Neural progenitor cell (in vitro differentiated cells): ENCODE results near the gene ZNF813. TPM values are rescaled to one million over a fixed set of nuclear protein-coding genes. Genes with fewer than 3 reads are reported as not detected.

Experiments
- DNase-seq: peaks from one replicate; pipeline ENCODE4 v3.0.0-alpha.2; 2016; ENCODE audit warnings: low spot score
- H2AFZ ChIP-seq: fragments of 200-600 bp; sonication (generic); replicated peaks from 2 replicates; pipeline ENCODE4 v1.6.1; 2016; ENCODE audit warnings: antibody characterized with exemption
- H3F3A ChIP-seq: fragments of 200-600 bp; sonication (generic); 2 replicates; pipeline ENCODE4 v1.6.1; 2016; ENCODE audit warnings: antibody characterized with exemption, low read depth
- H3K27ac ChIP-seq: fragments of 200-600 bp; sonication (generic); 2 replicates; pipeline ENCODE4 v1.5.1; 2016; ENCODE audit warnings: mild to moderate bottlenecking
- H3K27me3 ChIP-seq: fragments of 200-600 bp; sonication (generic); 2 replicates; pipeline ENCODE4 v1.6.1; 2016; ENCODE audit warnings: mild to moderate bottlenecking, moderate library complexity
- H3K36me3 ChIP-seq: fragments of 200-600 bp; sonication (generic); 2 replicates; pipeline ENCODE4 v1.5.1; 2016
- H3K4me1 ChIP-seq: fragments of 200-600 bp; sonication (generic); 2 replicates; pipeline ENCODE4 v1.6.1; 2016; ENCODE audit warnings: mixed run types
- H3K4me2 ChIP-seq: fragments of 200-600 bp; sonication (generic); 2 replicates; pipeline ENCODE4 v1.6.1; 2016
- H3K4me3 ChIP-seq: fragments of 200-600 bp; sonication (generic); 2 replicates; pipeline ENCODE4 v1.5.1; 2016
- H3K79me2 ChIP-seq: fragments of 200-600 bp; sonication (generic); 2 replicates; pipeline ENCODE4 v1.6.1; 2016; ENCODE audit warnings: low read depth
- H3K9ac ChIP-seq: fragments of 200-600 bp; sonication (generic); 2 replicates; pipeline ENCODE4 v1.6.1; 2016
- H3K9me3 ChIP-seq: fragments of 200-600 bp; sonication (generic); 2 replicates; pipeline ENCODE4 v1.5.1; 2016; ENCODE audit warnings: low read depth
- H4K20me1 ChIP-seq: fragments of 200-600 bp; sonication (generic); 2 replicates; pipeline ENCODE4 v1.6.1; 2016; ENCODE audit warnings: low read depth
- H3K27ac Mint-ChIP-seq: 3 replicates; pipeline ENCODE4 v1.8.0; 2021; ENCODE audit warnings: mixed read lengths
- H3K27me3 Mint-ChIP-seq: 2 replicates; pipeline ENCODE4 v1.8.0; 2022; ENCODE audit warnings: low read depth, mild to moderate bottlenecking, inconsistent platforms, moderate library complexity, mixed read lengths; ENCODE audit not compliant: insufficient read depth
- H3K36me3 Mint-ChIP-seq: 3 replicates; pipeline ENCODE4 v1.8.0; 2021; ENCODE audit warnings: mixed read lengths
- H3K4me1 Mint-ChIP-seq: 3 replicates; pipeline ENCODE4 v1.8.0; 2021; ENCODE audit warnings: mixed read lengths
- H3K4me3 Mint-ChIP-seq: 3 replicates; pipeline ENCODE4 v1.8.0; 2021; ENCODE audit warnings: mild to moderate bottlenecking, moderate library complexity, mixed read lengths
- H3K9me3 Mint-ChIP-seq: 3 replicates; pipeline ENCODE4 v1.8.0; 2020; ENCODE audit warnings: mixed read lengths
- EZH2 ChIP-seq: fragments of 200-600 bp; sonication (generic); IDR thresholded peaks from 2 replicates; pipeline ENCODE4 v1.6.1; 2017; ENCODE audit warnings: antibody characterized with exemption, mild to moderate bottlenecking, moderate library complexity
- EZH2phosphoT487 ChIP-seq: fragments of 200-600 bp; sonication (generic); IDR thresholded peaks from 2 replicates; pipeline ENCODE4 v1.6.1; 2017; ENCODE audit warnings: antibody characterized with exemption
- total RNA-seq: library from RNA; depleted of rRNA; stranded (reverse); fragments of >200 nt; gene quantifications from 2 replicates; pipeline ENCODE4 v1.2.3, GENCODE V29; 2015; ENCODE audit warnings: low replicate concordance
- TF ChIP-seq, protein P1 (sequence below): fragments of 200-600 bp; sonication (generic); IDR thresholded peaks from 2 replicates; pipeline ENCODE4 v1.5.1; 2017; ENCODE audit warnings: antibody characterized with exemption, mild to moderate bottlenecking

The ZNF813 gene
- total RNA-seq, 1 donor from 2014 or later: 24.3 TPM

DNA sequence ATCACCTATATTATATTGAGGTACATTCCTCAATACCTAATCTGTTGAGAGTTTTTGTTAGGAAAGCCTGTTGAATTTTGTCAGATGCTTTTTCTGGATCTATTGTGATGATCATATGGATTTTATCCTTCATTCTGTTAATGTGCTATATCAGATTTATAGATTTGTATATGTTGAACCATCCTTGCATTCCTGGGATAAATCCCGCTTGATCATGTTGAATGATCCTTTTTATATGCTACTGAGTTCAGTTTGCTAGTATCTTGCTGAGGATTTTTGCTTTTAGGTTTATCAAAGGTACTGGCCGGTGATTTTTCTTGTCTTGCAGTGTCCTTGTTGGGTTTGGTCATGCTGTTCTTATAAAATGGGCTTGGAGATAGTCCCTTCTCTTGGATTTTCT is 58.4 kb downstream of the ZNF813 start:
- peaks cover 42% of the 10 kb centered on the region for H3K36me3 Mint-ChIP-seq
- H3K9ac ChIP-seq: no peak overlapping the region
- H3K4me2 ChIP-seq: no peak overlapping the region
- H3K79me2 ChIP-seq: peaks cover 75% of the 10 kb centered on the region
- H3K27ac ChIP-seq: no peak overlapping the region
- peaks cover 8% of the 10 kb centered on the region for H3K9me3 ChIP-seq
- peaks cover 17% of the 10 kb centered on the region for H3K36me3 ChIP-seq
- peaks cover 9% of the 10 kb centered on the region for H3K4me1 ChIP-seq
- TF ChIP-seq, protein P1, sequence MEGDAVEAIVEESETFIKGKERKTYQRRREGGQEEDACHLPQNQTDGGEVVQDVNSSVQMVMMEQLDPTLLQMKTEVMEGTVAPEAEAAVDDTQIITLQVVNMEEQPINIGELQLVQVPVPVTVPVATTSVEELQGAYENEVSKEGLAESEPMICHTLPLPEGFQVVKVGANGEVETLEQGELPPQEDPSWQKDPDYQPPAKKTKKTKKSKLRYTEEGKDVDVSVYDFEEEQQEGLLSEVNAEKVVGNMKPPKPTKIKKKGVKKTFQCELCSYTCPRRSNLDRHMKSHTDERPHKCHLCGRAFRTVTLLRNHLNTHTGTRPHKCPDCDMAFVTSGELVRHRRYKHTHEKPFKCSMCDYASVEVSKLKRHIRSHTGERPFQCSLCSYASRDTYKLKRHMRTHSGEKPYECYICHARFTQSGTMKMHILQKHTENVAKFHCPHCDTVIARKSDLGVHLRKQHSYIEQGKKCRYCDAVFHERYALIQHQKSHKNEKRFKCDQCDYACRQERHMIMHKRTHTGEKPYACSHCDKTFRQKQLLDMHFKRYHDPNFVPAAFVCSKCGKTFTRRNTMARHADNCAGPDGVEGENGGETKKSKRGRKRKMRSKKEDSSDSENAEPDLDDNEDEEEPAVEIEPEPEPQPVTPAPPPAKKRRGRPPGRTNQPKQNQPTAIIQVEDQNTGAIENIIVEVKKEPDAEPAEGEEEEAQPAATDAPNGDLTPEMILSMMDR: no peak
- TF ChIP-seq EZH2 (no peak), EZH2phosphoT487 (no peak)
- H2AFZ ChIP-seq: no peak overlapping the region
- H3K4me3 ChIP-seq: no peak overlapping the region
- no peak overlapping the region for H3K27ac Mint-ChIP-seq
- H3K27me3 Mint-ChIP-seq: peaks cover 3% of the 10 kb centered on the region
- no peaks in the 10 kb centered on the region for H3K27me3 ChIP-seq
- peaks cover 15% of the 10 kb centered on the region for H3K4me1 Mint-ChIP-seq
- H3F3A ChIP-seq: no peaks in the 10 kb centered on the region
- H3K9me3 Mint-ChIP-seq: peaks cover 25% of the 10 kb centered on the region
- no peak for DNase-seq
- no peak overlapping the region for H3K4me3 Mint-ChIP-seq
- H4K20me1 ChIP-seq: no peaks in the 10 kb centered on the region

DNA sequence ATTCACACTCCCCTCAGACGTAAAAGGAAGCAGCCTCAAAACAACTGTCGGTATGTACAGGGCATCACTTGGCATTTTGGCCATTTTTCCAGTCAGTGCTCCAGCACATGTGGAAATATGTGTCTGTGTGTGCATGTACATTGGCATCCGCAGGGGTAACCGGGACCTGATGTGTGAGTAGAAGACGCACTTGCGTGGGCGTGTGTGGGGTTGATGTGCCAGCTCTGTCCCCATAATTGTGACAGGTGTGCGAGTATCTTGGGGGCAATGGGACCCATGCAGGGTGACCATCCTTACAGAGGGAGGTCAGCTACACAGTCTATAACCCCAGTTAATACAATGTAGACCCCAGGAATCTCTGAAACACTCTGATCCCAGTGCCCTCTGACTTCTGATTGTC is 63.1 kb downstream of the ZNF813 start:
- Histone ChIP-seq H3F3A (no peaks in the 10 kb centered on the region), H3K4me3 (no peak overlapping the region), H3K9ac (no peak overlapping the region), H3K79me2 (peaks cover 30% of the 10 kb centered on the region), H4K20me1 (no peaks in the 10 kb centered on the region), H3K4me1 (no peaks in the 10 kb centered on the region), H3K36me3 (peaks cover 7% of the 10 kb centered on the region), H3K9me3 (peaks cover 3% of the 10 kb centered on the region), H3K27me3 (no peaks in the 10 kb centered on the region), H2AFZ (no peak overlapping the region), H3K4me2 (no peak overlapping the region), H3K27ac (no peak overlapping the region)
- Mint-ChIP-seq H3K9me3 (peaks cover 7% of the 10 kb centered on the region), H3K4me1 (no peaks in the 10 kb centered on the region), H3K36me3 (peaks cover 10% of the 10 kb centered on the region), H3K27me3 (no peaks in the 10 kb centered on the region), H3K4me3 (no peak overlapping the region), H3K27ac (no peak overlapping the region)
- no peak for DNase-seq
- TF ChIP-seq EZH2phosphoT487 (no peak), EZH2 (no peak)
- TF ChIP-seq, protein P1: no peak

DNA sequence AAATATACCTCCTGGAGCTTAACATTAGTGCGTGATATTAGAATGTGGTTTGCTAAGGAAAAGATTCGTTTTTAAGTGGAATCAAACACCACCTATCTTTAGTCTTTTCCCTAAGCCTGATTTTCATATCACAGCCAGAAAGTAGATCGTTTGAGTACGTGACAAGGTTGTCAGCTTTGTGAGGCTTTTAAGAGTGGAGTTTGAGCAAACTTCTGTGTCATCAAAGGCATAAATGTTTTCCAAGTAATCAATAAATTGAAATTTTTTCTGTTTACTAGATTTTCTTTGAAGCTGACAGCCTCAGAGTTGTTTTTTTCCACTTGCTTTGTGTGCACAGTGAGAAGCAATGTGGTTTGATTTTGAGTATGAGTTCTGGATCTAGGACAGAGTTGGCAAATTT is 63.9 kb downstream of the ZNF813 start:
- Histone ChIP-seq H2AFZ (no peak overlapping the region), H3F3A (no peaks in the 10 kb centered on the region), H3K27ac (no peak overlapping the region), H3K36me3 (peaks cover 4% of the 10 kb centered on the region), H3K4me1 (no peaks in the 10 kb centered on the region), H3K27me3 (no peaks in the 10 kb centered on the region), H3K4me3 (no peak overlapping the region), H3K9ac (no peak overlapping the region), H3K79me2 (peaks cover 23% of the 10 kb centered on the region), H3K9me3 (no peaks in the 10 kb centered on the region), H3K4me2 (no peak overlapping the region), H4K20me1 (no peaks in the 10 kb centered on the region)
- no peaks in the 10 kb centered on the region for H3K27me3 Mint-ChIP-seq
- H3K36me3 Mint-ChIP-seq: peaks cover 4% of the 10 kb centered on the region
- no peaks in the 10 kb centered on the region for H3K4me1 Mint-ChIP-seq
- no peak overlapping the region for H3K27ac Mint-ChIP-seq
- no peak for TF ChIP-seq EZH2
- no peak for TF ChIP-seq EZH2phosphoT487
- TF ChIP-seq, protein P1: no peak
- no peaks in the 10 kb centered on the region for H3K9me3 Mint-ChIP-seq
- no peak overlapping the region for H3K4me3 Mint-ChIP-seq
- no peak for DNase-seq
